Activated B cell treated with CpG ODN at 0.5 μM for 24 hours (primary cell): ENCODE results near the gene PIP5K1C. TPM values are rescaled to one million over a fixed set of nuclear protein-coding genes. Genes with fewer than 3 reads are reported as not detected.

Source experiments
- ATAC-seq: fragments of 200-7000 bp; cut with Tn5 transposase; one replicate; pipeline ENCODE4 v1.10.0; 2021; ENCODE audit warnings: low read depth, mild to moderate bottlenecking, moderate library complexity
- CTCF ChIA-PET: fragments of 350-600 bp; sonication (Branson Sonifier 250); formaldehyde crosslinking; loops from one replicate; lab custom pipeline; 2021; ENCODE audit warnings: antibody characterized with exemption; lab: Charles Lee
- POLR2A ChIA-PET: fragments of 350-600 bp; sonication (Branson Sonifier 250); formaldehyde crosslinking; loops from one replicate; lab custom pipeline; 2021; ENCODE audit warnings: antibody characterized with exemption; lab: Charles Lee
- DNase-seq: peaks from one replicate; pipeline ENCODE4 v3.0.0; 2022
- H3K27ac Mint-ChIP-seq: one replicate; pipeline ENCODE4 v1.8.0; 2020; ENCODE audit warnings: mixed read lengths
- H3K27me3 Mint-ChIP-seq: one replicate; pipeline ENCODE4 v1.8.0; 2021; ENCODE audit warnings: mixed read lengths
- H3K36me3 Mint-ChIP-seq: one replicate; pipeline ENCODE4 v1.8.0; 2021; ENCODE audit warnings: low read depth, mixed read lengths
- H3K4me1 Mint-ChIP-seq: one replicate; pipeline ENCODE4 v1.8.0; 2021; ENCODE audit warnings: mixed read lengths
- H3K4me3 Mint-ChIP-seq: one replicate; pipeline ENCODE4 v1.8.0; 2020; ENCODE audit warnings: mild to moderate bottlenecking, mixed read lengths
- H3K9me3 Mint-ChIP-seq: one replicate; pipeline ENCODE4 v1.8.0; 2020; ENCODE audit warnings: mixed read lengths
- intact Hi-C: fragments of 100-400 bp; cut with micrococcal nuclease; formaldehyde crosslinking; loops from one replicate; pipeline ENCODE4 v1.15.1; 2024
- total RNA-seq: library from RNA; stranded (reverse); gene quantifications from 2 replicates; pipeline ENCODE4 v1.2.3, GENCODE V29; 2022
- TF ChIP-seq, protein P1 (sequence below): fragments of 200-600 bp; IDR thresholded peaks from one replicate; pipeline ENCODE4 v1.8.0; 2022; ENCODE audit warnings: antibody characterized with exemption, mild to moderate bottlenecking

The PIP5K1C gene
- total RNA-seq, 1 donor from 2014 or later, result 31.1 TPM

DNA sequence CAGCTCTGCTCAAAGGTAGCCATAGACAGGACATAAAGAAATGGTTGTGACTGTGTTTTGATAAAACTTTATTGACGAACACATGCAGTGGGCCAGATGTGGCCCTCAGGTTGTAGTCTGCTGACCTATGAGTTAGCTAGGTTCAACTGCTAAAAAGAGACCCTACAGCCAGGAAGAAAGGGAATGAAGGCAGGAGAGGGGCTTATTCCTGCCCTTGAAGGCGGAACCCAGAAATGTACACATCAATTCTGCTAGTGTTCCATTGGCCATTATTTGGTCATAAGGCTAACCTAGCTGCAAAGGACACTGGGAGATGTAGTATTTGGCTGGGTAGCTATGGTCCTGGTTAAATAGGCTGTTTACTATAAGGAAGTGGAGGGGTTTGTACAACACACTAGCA, 43.2 kb upstream of the PIP5K1C start:
- ChIA-PET POLR2A (interaction anchor here (0.6 kb wide), 1 partner anchor 78 kb away, joined by 3 read pairs; no protein-coding TSS in a partner anchor), CTCF (no interaction called here)
- Mint-ChIP-seq H3K36me3 (no peaks in the 10 kb centered on the region), H3K27ac (no peak overlapping the region), H3K4me1 (no peaks in the 10 kb centered on the region), H3K27me3 (no peaks in the 10 kb centered on the region), H3K9me3 (no peaks in the 10 kb centered on the region), H3K4me3 (no peak overlapping the region)
- intact Hi-C loops, result no loop called here
- DNase-seq (no peak), ATAC-seq (no peak)
- TF ChIP-seq, protein P1, sequence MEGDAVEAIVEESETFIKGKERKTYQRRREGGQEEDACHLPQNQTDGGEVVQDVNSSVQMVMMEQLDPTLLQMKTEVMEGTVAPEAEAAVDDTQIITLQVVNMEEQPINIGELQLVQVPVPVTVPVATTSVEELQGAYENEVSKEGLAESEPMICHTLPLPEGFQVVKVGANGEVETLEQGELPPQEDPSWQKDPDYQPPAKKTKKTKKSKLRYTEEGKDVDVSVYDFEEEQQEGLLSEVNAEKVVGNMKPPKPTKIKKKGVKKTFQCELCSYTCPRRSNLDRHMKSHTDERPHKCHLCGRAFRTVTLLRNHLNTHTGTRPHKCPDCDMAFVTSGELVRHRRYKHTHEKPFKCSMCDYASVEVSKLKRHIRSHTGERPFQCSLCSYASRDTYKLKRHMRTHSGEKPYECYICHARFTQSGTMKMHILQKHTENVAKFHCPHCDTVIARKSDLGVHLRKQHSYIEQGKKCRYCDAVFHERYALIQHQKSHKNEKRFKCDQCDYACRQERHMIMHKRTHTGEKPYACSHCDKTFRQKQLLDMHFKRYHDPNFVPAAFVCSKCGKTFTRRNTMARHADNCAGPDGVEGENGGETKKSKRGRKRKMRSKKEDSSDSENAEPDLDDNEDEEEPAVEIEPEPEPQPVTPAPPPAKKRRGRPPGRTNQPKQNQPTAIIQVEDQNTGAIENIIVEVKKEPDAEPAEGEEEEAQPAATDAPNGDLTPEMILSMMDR, result no peak

DNA sequence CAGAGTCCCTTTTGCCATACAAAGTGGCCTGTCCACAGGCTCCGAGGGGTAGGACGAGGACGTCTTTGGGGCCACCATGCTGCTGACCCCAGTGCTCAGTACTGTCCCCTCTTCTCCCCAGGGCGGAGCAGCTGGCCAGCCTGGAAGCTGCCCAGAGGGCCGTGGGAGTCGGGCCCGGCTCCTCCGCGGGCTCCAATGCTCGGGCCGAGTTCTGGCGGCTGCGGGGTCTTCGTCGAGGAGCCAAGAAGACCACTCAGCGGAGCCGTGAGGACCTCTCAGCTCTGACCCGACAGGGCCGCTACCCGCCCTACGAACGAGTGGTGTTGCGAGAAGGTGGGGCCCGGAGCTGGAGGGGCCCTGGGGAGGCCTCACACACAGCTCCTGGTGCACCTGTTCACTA, 40.2 kb upstream of the PIP5K1C start:
- DNase-seq, result no peak
- intact Hi-C loops, result no loop called here
- H3K4me1 Mint-ChIP-seq, result no peaks in the 10 kb centered on the region
- TF ChIP-seq, protein P1, result no peak
- ChIA-PET CTCF (no interaction called here), POLR2A (no interaction called here)
- H3K9me3 Mint-ChIP-seq, result no peaks in the 10 kb centered on the region
- H3K27ac Mint-ChIP-seq, result no peak overlapping the region
- no peaks in the 10 kb centered on the region for H3K36me3 Mint-ChIP-seq
- ATAC-seq, result no peak
- H3K27me3 Mint-ChIP-seq, result peaks cover 4% of the 10 kb centered on the region
- H3K4me3 Mint-ChIP-seq, result no peak overlapping the region

DNA sequence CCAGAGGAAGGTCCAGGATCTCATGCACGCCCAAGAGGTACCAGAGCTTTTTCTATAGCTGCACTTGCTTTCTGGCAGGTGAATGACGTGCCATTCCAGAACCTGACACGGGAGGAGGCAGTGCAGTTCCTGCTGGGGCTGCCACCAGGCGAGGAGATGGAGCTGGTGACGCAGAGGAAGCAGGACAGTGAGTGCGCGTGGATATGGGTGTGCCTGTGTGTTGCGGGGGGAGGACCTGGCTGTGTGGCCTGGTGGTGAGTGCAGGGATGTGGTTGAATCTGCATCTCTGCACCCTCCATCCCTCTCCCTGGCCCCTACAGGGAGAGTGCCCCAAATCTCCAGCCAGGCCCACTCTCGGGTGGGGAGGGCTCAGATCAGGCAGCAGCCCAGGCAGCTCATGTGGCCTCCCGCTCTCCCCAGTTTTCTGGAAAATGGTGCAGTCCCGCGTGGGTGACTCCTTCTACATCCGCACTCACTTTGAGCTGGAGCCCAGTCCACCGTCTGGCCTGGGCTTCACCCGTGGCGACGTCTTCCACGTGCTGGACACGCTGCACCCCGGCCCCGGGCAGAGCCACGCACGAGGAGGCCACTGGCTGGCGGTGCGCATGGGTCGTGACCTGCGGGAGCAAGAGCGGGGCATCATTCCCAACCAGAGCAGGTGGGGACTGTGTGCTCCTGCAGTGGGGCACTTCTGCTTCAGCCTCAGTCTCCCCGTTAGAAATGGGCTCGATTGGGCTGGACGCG, 38.4 kb upstream of the PIP5K1C start:
- DNase-seq (no peak), ATAC-seq (no peak)
- POLR2A ChIA-PET, result no interaction called here
- TF ChIP-seq, protein P1, result no peak
- Mint-ChIP-seq H3K27ac (no peak overlapping the region), H3K9me3 (no peaks in the 10 kb centered on the region), H3K27me3 (peaks cover 4% of the 10 kb centered on the region), H3K4me3 (no peak overlapping the region), H3K36me3 (no peaks in the 10 kb centered on the region), H3K4me1 (no peaks in the 10 kb centered on the region)
- intact Hi-C loops, result no loop called here
- CTCF ChIA-PET, result no interaction called here

DNA sequence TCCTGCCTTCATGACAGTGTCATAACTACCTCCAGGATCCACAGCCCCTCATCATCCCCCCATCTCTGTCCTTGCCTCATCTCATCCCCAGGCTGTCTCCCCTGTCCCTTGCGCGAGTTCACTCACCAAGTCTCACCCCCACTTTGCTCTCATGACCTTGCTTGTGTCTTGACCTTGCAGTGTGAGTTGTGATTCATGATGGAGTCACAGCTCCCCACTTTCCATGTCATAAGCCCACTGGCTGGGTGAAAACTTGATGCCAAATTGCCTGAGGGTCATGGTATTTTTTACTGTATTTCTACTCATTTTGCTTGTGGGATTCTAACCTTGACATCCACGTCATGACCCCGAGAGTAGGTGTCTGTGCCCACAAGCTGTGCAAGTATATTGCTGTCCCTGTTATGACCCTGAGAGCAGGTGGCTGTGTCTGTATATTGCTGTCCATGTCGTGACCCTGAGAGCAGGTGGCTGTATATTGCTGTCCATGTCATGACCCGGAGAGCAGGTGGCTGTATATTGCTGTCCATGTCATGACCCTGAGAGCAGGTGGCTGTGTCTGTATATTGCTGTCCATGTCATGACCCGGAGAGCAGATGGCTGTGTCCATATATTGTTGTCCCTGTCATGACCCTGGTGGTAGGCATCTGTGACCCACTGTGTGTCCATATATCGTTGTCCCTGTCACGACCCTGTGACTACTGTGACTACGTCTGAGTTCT, 37.4 kb upstream of the PIP5K1C start:
- ChIA-PET POLR2A (no interaction called here), CTCF (no interaction called here)
- intact Hi-C loops, result no loop called here
- DNase-seq (no peak), ATAC-seq (no peak)
- H3K9me3 Mint-ChIP-seq, result no peaks in the 10 kb centered on the region
- TF ChIP-seq, protein P1, result no peak
- no peaks in the 10 kb centered on the region for H3K4me1 Mint-ChIP-seq
- H3K4me3 Mint-ChIP-seq, result no peak overlapping the region
- no peaks in the 10 kb centered on the region for H3K36me3 Mint-ChIP-seq
- peaks cover 4% of the 10 kb centered on the region for H3K27me3 Mint-ChIP-seq
- no peak overlapping the region for H3K27ac Mint-ChIP-seq

DNA sequence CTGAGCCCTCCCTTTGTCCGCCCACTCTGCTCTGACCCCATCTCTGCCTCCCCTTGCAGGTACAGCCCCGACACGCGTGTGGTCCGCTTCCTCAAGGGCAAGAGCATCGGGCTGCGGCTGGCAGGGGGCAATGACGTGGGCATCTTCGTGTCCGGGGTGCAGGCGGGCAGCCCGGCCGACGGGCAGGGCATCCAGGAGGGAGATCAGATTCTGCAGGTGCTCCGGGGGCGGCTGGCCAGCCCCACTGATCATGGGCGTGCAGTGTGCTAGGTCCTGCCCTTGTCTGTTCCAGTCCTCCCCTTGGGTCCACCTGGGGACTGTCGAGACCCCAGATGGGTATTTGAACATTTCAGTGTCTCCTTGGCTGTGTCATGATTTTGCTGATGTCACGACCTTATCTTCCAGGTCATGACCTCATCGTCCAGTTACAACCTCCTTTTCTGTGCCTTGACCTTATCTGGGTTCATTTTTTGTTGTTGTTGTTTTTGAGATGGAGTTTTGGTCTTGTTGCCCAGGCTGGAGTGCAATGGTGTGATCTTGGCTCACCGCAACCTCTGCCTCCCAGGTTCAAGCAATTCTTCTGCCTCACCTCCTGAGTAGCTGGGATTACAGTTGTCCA, 35.9 kb upstream of the PIP5K1C start:
- H3K36me3 Mint-ChIP-seq, result no peaks in the 10 kb centered on the region
- TF ChIP-seq, protein P1, result no peak
- DNase-seq (no peak), ATAC-seq (no peak)
- no peak overlapping the region for H3K4me3 Mint-ChIP-seq
- ChIA-PET POLR2A (interaction anchor here (0.6 kb wide), 1 partner anchor 108 kb away, joined by 5 read pairs; no protein-coding TSS in a partner anchor), CTCF (no interaction called here)
- intact Hi-C loops, result no loop called here
- peaks cover 4% of the 10 kb centered on the region for H3K27me3 Mint-ChIP-seq
- no peaks in the 10 kb centered on the region for H3K4me1 Mint-ChIP-seq
- no peaks in the 10 kb centered on the region for H3K9me3 Mint-ChIP-seq
- no peak overlapping the region for H3K27ac Mint-ChIP-seq
